MM.1S (cell line): ENCODE data around the gene LILRA1.
"Not testable (repeated sequence)": the region's sequence is repeated elsewhere in the genome, so short reads cannot be mapped to it uniquely, and the experiment has no call there.

ENCODE experiments used
- DNase-seq: peaks from one replicate; pipeline ENCODE4 v3.0.0-alpha.2; 2015
- H2AFZ ChIP-seq: fragments of 300-600 bp; sonication (generic); 2 replicates; pipeline ENCODE4 v1.6.0; 2016; ENCODE audit warnings: antibody characterized with exemption, low read length
- H3F3A ChIP-seq: fragments of 300-600 bp; sonication (generic); 2 replicates; pipeline ENCODE4 v1.6.1; 2016; ENCODE audit warnings: mild to moderate bottlenecking, antibody characterized with exemption, low read length, moderate library complexity, mixed read lengths; ENCODE audit not compliant: insufficient read depth
- H3K27ac ChIP-seq: fragments of 300-600 bp; sonication (generic); 2 replicates; pipeline ENCODE4 v1.5.1; 2016; ENCODE audit warnings: mild to moderate bottlenecking, low read length
- H3K27me3 ChIP-seq: fragments of 300-600 bp; sonication (generic); replicated peaks from 2 replicates; pipeline ENCODE4 v1.6.0; 2016; ENCODE audit warnings: low read length; ENCODE audit not compliant: insufficient read depth
- H3K36me3 ChIP-seq: fragments of 300-600 bp; sonication (generic); replicated peaks from 2 replicates; pipeline ENCODE4 v1.6.1; 2016; ENCODE audit warnings: mild to moderate bottlenecking, low read length, mixed read lengths; ENCODE audit not compliant: insufficient read depth
- H3K4me1 ChIP-seq: fragments of 300-600 bp; sonication (generic); 2 replicates; pipeline ENCODE4 v1.6.1; 2016; ENCODE audit warnings: low read length, mixed read lengths
- H3K4me2 ChIP-seq: fragments of 300-600 bp; sonication (generic); 2 replicates; pipeline ENCODE4 v1.6.0; 2016; ENCODE audit warnings: low read depth, low read length
- H3K4me3 ChIP-seq: fragments of 300-600 bp; sonication (generic); 2 replicates; pipeline ENCODE4 v1.5.1; 2016; ENCODE audit warnings: low read length, mixed read lengths
- H3K79me2 ChIP-seq: fragments of 300-600 bp; sonication (generic); 2 replicates; pipeline ENCODE4 v1.6.1; 2016; ENCODE audit warnings: mixed run types, low read length, mixed read lengths
- H3K9ac ChIP-seq: fragments of 300-600 bp; sonication (generic); 2 replicates; pipeline ENCODE4 v1.6.1; 2016; ENCODE audit warnings: low read length, mixed read lengths
- H3K9me2 ChIP-seq: fragments of 300-600 bp; sonication (generic); replicated peaks from 2 replicates; pipeline ENCODE4 v1.6.1; 2016; ENCODE audit warnings: mild to moderate bottlenecking, low read length, mixed read lengths; ENCODE audit not compliant: insufficient read depth
- H3K9me3 ChIP-seq: fragments of 300-600 bp; sonication (generic); replicated peaks from 2 replicates; pipeline ENCODE4 v1.6.1; 2016; ENCODE audit warnings: mild to moderate bottlenecking, low read length, mixed read lengths; ENCODE audit not compliant: insufficient read depth
- H4K20me1 ChIP-seq: fragments of 300-600 bp; sonication (generic); 2 replicates; pipeline ENCODE4 v1.6.1; 2016; ENCODE audit warnings: mild to moderate bottlenecking, low read length, moderate library complexity, mixed read lengths; ENCODE audit not compliant: insufficient read depth
- EZH2 ChIP-seq: fragments of 300-600 bp; sonication (generic); optimal IDR thresholded peaks from 2 replicates; pipeline ENCODE3; 2017; ENCODE audit warnings: low read depth, mild to moderate bottlenecking, antibody characterized with exemption, low read length, mixed read lengths
- EZH2phosphoT487 ChIP-seq: fragments of 300-600 bp; sonication (generic); IDR thresholded peaks from 2 replicates; pipeline ENCODE4 v1.6.1; 2018; ENCODE audit warnings: antibody characterized with exemption, low read length
- TF ChIP-seq, protein P1 (sequence below): fragments of 300-600 bp; sonication (generic); IDR thresholded peaks from 2 replicates; pipeline ENCODE4 v1.5.1; 2016; ENCODE audit warnings: antibody characterized with exemption, low read length, mixed read lengths

Gene LILRA1

DNA sequence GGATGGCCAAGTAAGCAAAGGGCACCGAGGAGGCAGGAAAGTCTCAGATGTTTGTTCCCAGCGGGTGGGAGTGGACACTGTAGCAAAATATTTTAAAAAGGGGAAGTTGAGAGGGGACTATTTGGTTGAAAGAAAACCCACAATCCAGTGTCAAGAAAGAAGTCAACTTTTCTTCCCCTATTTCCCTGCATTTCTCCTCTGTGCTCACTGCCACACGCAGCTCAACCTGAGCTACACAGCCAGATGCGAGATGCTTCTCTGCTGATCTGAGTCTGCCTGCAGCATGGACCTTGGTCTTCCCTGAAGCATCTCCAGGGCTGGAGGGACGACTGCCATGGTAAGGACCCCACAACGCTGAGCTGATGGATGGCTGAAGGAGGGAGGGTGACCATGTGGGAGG lies at the start of gene LILRA1:
Gene LILRA1 (plus strand): TSS at position 188 of the 400 bp plus-strand sequence. CDS start 613 bp downstream, outside the sequence.
- H3K4me1 ChIP-seq, H3K27ac ChIP-seq, H3F3A ChIP-seq, H3K36me3 ChIP-seq, DNase-seq, H3K9me2 ChIP-seq, H3K4me2 ChIP-seq, H3K4me3 ChIP-seq, H3K79me2 ChIP-seq, H3K9me3 ChIP-seq, H3K9ac ChIP-seq, H4K20me1 ChIP-seq, H2AFZ ChIP-seq: not testable (repeated sequence)
- H3K27me3 ChIP-seq: peaks cover 89% of the 10 kb centered on the region

DNA sequence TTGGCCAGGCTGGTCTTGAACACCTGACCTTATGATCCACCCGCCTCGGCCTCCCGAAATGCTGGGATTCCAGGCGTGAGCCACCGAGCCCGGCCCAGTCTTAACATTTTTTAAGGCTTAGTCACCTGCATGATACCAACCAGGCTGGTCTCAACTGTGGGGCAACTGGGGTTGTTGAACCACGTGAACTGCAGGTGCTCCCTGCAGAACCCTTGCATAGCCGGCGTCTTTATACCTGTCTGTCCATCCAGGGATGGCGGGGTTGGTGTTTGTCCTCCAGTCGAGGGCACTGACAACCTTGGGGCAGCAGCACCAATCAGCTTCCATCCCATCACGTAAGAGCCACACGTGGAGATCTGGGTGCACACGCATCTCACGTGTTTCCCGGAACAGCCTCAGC lies 44.6 kb upstream of the LILRA1 start:
- TF ChIP-seq EZH2phosphoT487 (no peak), EZH2 (no peak)
- TF ChIP-seq, protein P1, sequence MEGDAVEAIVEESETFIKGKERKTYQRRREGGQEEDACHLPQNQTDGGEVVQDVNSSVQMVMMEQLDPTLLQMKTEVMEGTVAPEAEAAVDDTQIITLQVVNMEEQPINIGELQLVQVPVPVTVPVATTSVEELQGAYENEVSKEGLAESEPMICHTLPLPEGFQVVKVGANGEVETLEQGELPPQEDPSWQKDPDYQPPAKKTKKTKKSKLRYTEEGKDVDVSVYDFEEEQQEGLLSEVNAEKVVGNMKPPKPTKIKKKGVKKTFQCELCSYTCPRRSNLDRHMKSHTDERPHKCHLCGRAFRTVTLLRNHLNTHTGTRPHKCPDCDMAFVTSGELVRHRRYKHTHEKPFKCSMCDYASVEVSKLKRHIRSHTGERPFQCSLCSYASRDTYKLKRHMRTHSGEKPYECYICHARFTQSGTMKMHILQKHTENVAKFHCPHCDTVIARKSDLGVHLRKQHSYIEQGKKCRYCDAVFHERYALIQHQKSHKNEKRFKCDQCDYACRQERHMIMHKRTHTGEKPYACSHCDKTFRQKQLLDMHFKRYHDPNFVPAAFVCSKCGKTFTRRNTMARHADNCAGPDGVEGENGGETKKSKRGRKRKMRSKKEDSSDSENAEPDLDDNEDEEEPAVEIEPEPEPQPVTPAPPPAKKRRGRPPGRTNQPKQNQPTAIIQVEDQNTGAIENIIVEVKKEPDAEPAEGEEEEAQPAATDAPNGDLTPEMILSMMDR: no peak
- no peak for DNase-seq

GRCh38 chr19:54549224-54549623 lies 44.2 kb upstream of the LILRA1 start:
- H3K4me1 ChIP-seq: no peaks in the 10 kb centered on the region
- H3K27me3 ChIP-seq: peaks cover 68% of the 10 kb centered on the region
- no peak overlapping the region for H3K4me2 ChIP-seq
- H3K36me3 ChIP-seq: no peaks in the 10 kb centered on the region
- no peak overlapping the region for H3K9ac ChIP-seq
- no peak overlapping the region for H2AFZ ChIP-seq
- H3K9me2 ChIP-seq: no peaks in the 10 kb centered on the region
- no peaks in the 10 kb centered on the region for H3K79me2 ChIP-seq
- H3F3A ChIP-seq: no peaks in the 10 kb centered on the region
- DNase-seq: no peak
- no peaks in the 10 kb centered on the region for H4K20me1 ChIP-seq
- H3K4me3 ChIP-seq: no peak overlapping the region
- TF ChIP-seq, protein P1: no peak
- TF ChIP-seq EZH2phosphoT487: no peak
- TF ChIP-seq EZH2: no peak
- H3K9me3 ChIP-seq: no peaks in the 10 kb centered on the region
- H3K27ac ChIP-seq: no peak overlapping the region

More for the DNA sequence above, 44.6 kb upstream of the LILRA1 start:
- Histone ChIP-seq H3K4me2 (no peak overlapping the region), H3K9me2 (no peaks in the 10 kb centered on the region), H3K9ac (no peak overlapping the region), H3K79me2 (no peaks in the 10 kb centered on the region), H3K9me3 (no peaks in the 10 kb centered on the region), H3K4me3 (no peak overlapping the region), H3K27ac (no peak overlapping the region), H3F3A (no peaks in the 10 kb centered on the region), H3K4me1 (no peaks in the 10 kb centered on the region), H4K20me1 (no peaks in the 10 kb centered on the region), H3K36me3 (no peaks in the 10 kb centered on the region), H3K27me3 (peaks cover 68% of the 10 kb centered on the region), H2AFZ (no peak overlapping the region)

DNA sequence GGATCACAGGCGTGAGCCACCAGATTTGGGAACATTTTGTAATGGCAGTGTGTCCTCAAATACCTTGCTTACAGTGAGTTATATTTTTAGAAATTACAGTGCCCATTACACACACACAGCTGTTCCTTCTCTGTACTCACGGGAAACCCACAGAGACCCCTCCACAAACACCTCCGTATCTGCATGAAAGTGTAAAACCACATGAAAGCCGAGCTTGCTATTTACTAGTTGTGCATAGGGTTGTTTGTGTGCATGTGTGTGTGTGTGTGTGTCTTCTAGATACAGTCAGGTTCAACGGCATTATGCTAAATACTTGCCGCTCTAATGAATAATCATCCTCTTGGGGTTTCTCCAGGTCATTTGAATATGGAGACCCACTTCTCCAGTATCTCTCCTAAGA lies 42.1 kb upstream of the LILRA1 start:
- H3K9ac ChIP-seq: no peak overlapping the region
- H3K4me3 ChIP-seq: no peak overlapping the region
- no peak overlapping the region for H2AFZ ChIP-seq
- H3F3A ChIP-seq: no peaks in the 10 kb centered on the region
- H3K4me1 ChIP-seq: no peaks in the 10 kb centered on the region
- TF ChIP-seq, protein P1: no peak
- no peak for TF ChIP-seq EZH2phosphoT487
- no peak for TF ChIP-seq EZH2
- H4K20me1 ChIP-seq: no peaks in the 10 kb centered on the region
- H3K9me2 ChIP-seq: no peaks in the 10 kb centered on the region
- H3K9me3 ChIP-seq: no peaks in the 10 kb centered on the region
- peaks cover 75% of the 10 kb centered on the region for H3K27me3 ChIP-seq
- DNase-seq: no peak
- no peaks in the 10 kb centered on the region for H3K36me3 ChIP-seq
- H3K27ac ChIP-seq: no peak overlapping the region
- H3K79me2 ChIP-seq: no peaks in the 10 kb centered on the region
- H3K4me2 ChIP-seq: no peak overlapping the region
